CD1c-positive myeloid dendritic cell (primary cell): ENCODE data around the gene HIBCH.
"Not testable (repeated sequence)": the region's sequence is repeated elsewhere in the genome, so short reads cannot be mapped to it uniquely, and the experiment has no call there.

Experiments used
- DNase-seq: peaks from one replicate; pipeline ENCODE4 v3.0.0-alpha.2; 2016; ENCODE audit errors: extremely low spot score

Gene HIBCH

GRCh38 chr2:190319555-190320498, at the start of gene HIBCH:
TSS of gene HIBCH (minus strand) at chr2:190319826. CDS start at chr2:190319750, 76 bp downstream.
- DNase-seq = peak; percentile 97

GRCh38 chr2:190367091-190367490, 47.5 kb upstream of the HIBCH start:
- DNase-seq = no peak

GRCh38 chr2:190366248-190366753, 46.7 kb upstream of the HIBCH start:
- DNase-seq = no peak

- DNase-seq = no peak
Observed at GRCh38 chr2:190365499-190366204, 46.0 kb upstream of the HIBCH start.

GRCh38 chr2:190362894-190363293, 43.3 kb upstream of the HIBCH start:
- DNase-seq = no peak

- DNase-seq = no peak
Observed at GRCh38 chr2:190361572-190361971, 41.9 kb upstream of the HIBCH start.

- no peak for DNase-seq
Observed at GRCh38 chr2:190360965-190361364, 41.3 kb upstream of the HIBCH start.

GRCh38 chr2:190360561-190360960, 40.9 kb upstream of the HIBCH start:
- DNase-seq = no peak

- DNase-seq = not testable (repeated sequence)
Observed at GRCh38 chr2:190358655-190359448, 39.2 kb upstream of the HIBCH start.

- no peak for DNase-seq
Observed at GRCh38 chr2:190357600-190357999, 38.0 kb upstream of the HIBCH start.

GRCh38 chr2:190355968-190356644, 36.5 kb upstream of the HIBCH start:
- peak; percentile 39 for DNase-seq

- DNase-seq = no peak
Observed at GRCh38 chr2:190354003-190354690, 34.5 kb upstream of the HIBCH start.

- DNase-seq = no peak
Observed at GRCh38 chr2:190353537-190353899, 33.9 kb upstream of the HIBCH start.

GRCh38 chr2:190352668-190353536, 33.3 kb upstream of the HIBCH start:
- DNase-seq = no peak

- DNase-seq = no peak
Observed at GRCh38 chr2:190351955-190352354, 32.3 kb upstream of the HIBCH start.

GRCh38 chr2:190350371-190350770, 30.7 kb upstream of the HIBCH start:
- DNase-seq = no peak

- no peak for DNase-seq
Observed at GRCh38 chr2:190344276-190344827, 24.7 kb upstream of the HIBCH start.

- DNase-seq = peak; percentile 82
Observed at GRCh38 chr2:190343536-190344275, 24.1 kb upstream of the HIBCH start, which contains the start of gene INPP1. TSS of gene INPP1 (plus strand) at chr2:190343589. CDS start at chr2:190360103, 16,514 bp downstream.
